ENCODE data around the gene DTYMK. TPM values are rescaled to one million over a fixed set of nuclear protein-coding genes. Genes with fewer than 3 reads are reported as not detected.

DTYMK gene
- total RNA-seq, 1 donor, result 10.0 TPM

- no peak for DNase-seq (ENCODE audit: low read depth in 2 of 3, low spot score in 2 of 3)
Measured at GRCh38 chr2:241652722-241653121, 33.9 kb downstream of the DTYMK start.

GRCh38 chr2:241652142-241652541 is 34.5 kb downstream of the DTYMK start:
- DNase-seq (ENCODE audit: low read depth in 2 of 3, low spot score in 2 of 3), result no peak

GRCh38 chr2:241649927-241650326 is 36.7 kb downstream of the DTYMK start:
- no peak for DNase-seq (ENCODE audit: low read depth in 2 of 3, low spot score in 2 of 3)

GRCh38 chr2:241649404-241649803 is 37.2 kb downstream of the DTYMK start:
- no peak for DNase-seq (ENCODE audit: low read depth in 2 of 3, low spot score in 2 of 3)

GRCh38 chr2:241648453-241648852 is 38.2 kb downstream of the DTYMK start:
- no peak for DNase-seq (ENCODE audit: low read depth in 2 of 3, low spot score in 2 of 3)

- DNase-seq (ENCODE audit: low read depth in 2 of 3, low spot score in 2 of 3), result no peak
Measured at GRCh38 chr2:241645915-241646645, 40.5 kb downstream of the DTYMK start.

- DNase-seq (ENCODE audit: low read depth in 2 of 3, low spot score in 2 of 3), result no peak
Measured at GRCh38 chr2:241645056-241645914, 41.3 kb downstream of the DTYMK start.

- no peak for DNase-seq (ENCODE audit: low read depth in 2 of 3, low spot score in 2 of 3)
Measured at GRCh38 chr2:241641631-241642030, 45.0 kb downstream of the DTYMK start.

- DNase-seq (ENCODE audit: low read depth in 2 of 3, low spot score in 2 of 3), result no peak
Measured at GRCh38 chr2:241640165-241640795, 46.3 kb downstream of the DTYMK start.

GRCh38 chr2:241639385-241639784 is 47.2 kb downstream of the DTYMK start:
- DNase-seq (ENCODE audit: low read depth in 2 of 3, low spot score in 2 of 3), result no peak

- no peak for DNase-seq (ENCODE audit: low read depth in 2 of 3, low spot score in 2 of 3)
Measured at GRCh38 chr2:241638940-241639339, 47.7 kb downstream of the DTYMK start.

- peak in 2 of 3 donors; percentile 44 to 71 for DNase-seq (ENCODE audit: low read depth in 2 of 3, low spot score in 2 of 3)
Measured at GRCh38 chr2:241637795-241638660, 48.6 kb downstream of the DTYMK start.

GRCh38 chr2:241637018-241637794 is 49.4 kb downstream of the DTYMK start, which contains the start of the genes ATG4B and THAP4:
TSS of gene ATG4B (plus strand) at chr2:241637693. CDS start at chr2:241637715, 22 bp downstream.
TSS of gene THAP4 (minus strand) at chr2:241637158. CDS start at chr2:241637017, 141 bp downstream.
- DNase-seq (ENCODE audit: low read depth in 2 of 3, low spot score in 2 of 3), result peak; percentile 78 to 84 (median 81)

GRCh38 chr2:241636182-241637017 is 50.2 kb downstream of the DTYMK start:
- DNase-seq (ENCODE audit: low read depth in 2 of 3, low spot score in 2 of 3), result peak; percentile 16 to 22 (median 18)

GRCh38 chr2:241635756-241636155 is 50.9 kb downstream of the DTYMK start:
- DNase-seq (ENCODE audit: low read depth in 2 of 3, low spot score in 2 of 3), result no peak

GRCh38 chr2:241633561-241633960 is 53.1 kb downstream of the DTYMK start:
- no peak for DNase-seq (ENCODE audit: low read depth in 2 of 3, low spot score in 2 of 3)

- no peak for DNase-seq (ENCODE audit: low read depth in 2 of 3, low spot score in 2 of 3)
Measured at GRCh38 chr2:241632478-241633325, 53.9 kb downstream of the DTYMK start.
